ENCODE data around the gene CBR1. TPM values are rescaled to one million over a fixed set of nuclear protein-coding genes. Genes with fewer than 3 reads are reported as not detected.

Gene CBR1
- total and polyA plus RNA-seq, 2 donors (not counting 3 experiments of a cell fraction or from before 2014, with no cell fraction given): 41.3 to 124 TPM

DNA sequence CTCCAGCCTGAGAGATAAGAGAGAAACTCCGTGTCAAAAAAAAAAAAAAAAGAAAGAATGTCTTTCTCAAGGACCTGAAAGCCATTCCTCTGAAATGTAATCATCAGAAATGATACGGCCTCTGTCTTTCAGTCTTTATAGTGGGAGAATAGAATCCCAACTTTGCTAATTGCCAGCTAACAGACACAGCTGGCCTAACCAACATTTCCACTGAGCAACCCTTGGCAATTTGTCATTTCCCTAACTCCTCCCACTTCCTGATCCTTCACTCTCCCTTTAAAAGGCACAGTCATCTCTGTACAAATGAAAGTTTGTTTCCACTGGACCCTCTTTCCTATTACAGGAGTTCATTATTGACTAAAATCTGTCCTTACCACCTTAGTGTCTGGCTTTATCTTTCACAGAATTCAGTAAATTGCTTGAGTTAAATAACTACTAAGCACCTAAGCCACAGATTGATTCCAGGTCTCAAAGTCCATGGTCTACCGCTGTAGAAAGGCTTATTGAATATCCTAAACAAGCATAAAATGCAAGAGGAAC is 4.3 kb upstream of the CBR1 start:
- no peaks in the 10 kb centered on the region for H3K27me3 ChIP-seq (ENCODE audit: control insufficient read depth in 2 of 2, insufficient read depth in 2 of 2, low read length in 2 of 2)
- DNase-seq (ENCODE audit: low read depth, low spot score) (peak; percentile 78), FAIRE-seq (peak; percentile 48)
- dilution Hi-C loops (cut with MboI; ENCODE audit: extremely low pct_ligation_motif_present, low sequenced_read_pairs): no loop called here
- no peak overlapping the region for H3K9ac ChIP-seq (replicated peaks; ENCODE audit: extremely low read depth, insufficient read depth, low read length)
- peaks cover 16% of the 10 kb centered on the region for H3K4me1 ChIP-seq (ENCODE audit: control insufficient read depth, extremely low read depth, insufficient read depth, low read length)
- H2AFZ ChIP-seq (ENCODE audit: low read depth, low read length): peak overlapping the region; percentile 54
- peaks cover 3% of the 10 kb centered on the region for H3K9me3 ChIP-seq (replicated peaks; ENCODE audit: control insufficient read depth, insufficient read depth, low read length)
- H3K9me1 ChIP-seq (replicated peaks; ENCODE audit: control insufficient read depth, extremely low read depth, insufficient read depth, low read length): no peaks in the 10 kb centered on the region
- ChIA-PET POLR2A (no interaction called here), CTCF (interaction anchor here (1.0 to 1.2 kb wide), 2 partner anchors 18 to 39 kb away, joined by 3 to 4 read pairs; no protein-coding TSS in a partner anchor)
- peak overlapping the region; percentile 44 for H3K27ac ChIP-seq (ENCODE audit: insufficient read depth, low read depth, low read length)
- no peaks in the 10 kb centered on the region for H4K20me1 ChIP-seq (replicated peaks; ENCODE audit: control insufficient read depth, extremely low read depth, insufficient read depth, low read length)
- no peaks in the 10 kb centered on the region for H3K36me3 ChIP-seq (ENCODE audit: control insufficient read depth in 2 of 2, extremely low read depth in 1 of 2, insufficient read depth in 2 of 2, low read length in 2 of 2)
- TF ChIP-seq POLR2A (IDR thresholded peaks at IDR 0.05; ENCODE audit: low read depth, low read length) (peak; percentile 23), FOS (IDR thresholded peaks at IDR 0.05; ENCODE audit: borderline replicate concordance, insufficient read depth, low read length) (peak; percentile 50), POLR2AphosphoS5 (IDR thresholded peaks at IDR 0.05; ENCODE audit: insufficient read depth, low read depth, low read length) (peak; percentile 23), JUN (IDR thresholded peaks at IDR 0.05; ENCODE audit: borderline replicate concordance, insufficient read depth, insufficient read length, low read depth) (peak; percentile 18), MYC (IDR thresholded peaks at IDR 0.05; ENCODE audit: low read depth, low read length) (no peak)
- TF ChIP-seq, protein P1, sequence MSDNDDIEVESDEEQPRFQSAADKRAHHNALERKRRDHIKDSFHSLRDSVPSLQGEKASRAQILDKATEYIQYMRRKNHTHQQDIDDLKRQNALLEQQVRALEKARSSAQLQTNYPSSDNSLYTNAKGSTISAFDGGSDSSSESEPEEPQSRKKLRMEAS (IDR thresholded peaks at IDR 0.05; ENCODE audit: insufficient read depth, insufficient read length): no peak
- TF ChIP-seq, protein P2, sequence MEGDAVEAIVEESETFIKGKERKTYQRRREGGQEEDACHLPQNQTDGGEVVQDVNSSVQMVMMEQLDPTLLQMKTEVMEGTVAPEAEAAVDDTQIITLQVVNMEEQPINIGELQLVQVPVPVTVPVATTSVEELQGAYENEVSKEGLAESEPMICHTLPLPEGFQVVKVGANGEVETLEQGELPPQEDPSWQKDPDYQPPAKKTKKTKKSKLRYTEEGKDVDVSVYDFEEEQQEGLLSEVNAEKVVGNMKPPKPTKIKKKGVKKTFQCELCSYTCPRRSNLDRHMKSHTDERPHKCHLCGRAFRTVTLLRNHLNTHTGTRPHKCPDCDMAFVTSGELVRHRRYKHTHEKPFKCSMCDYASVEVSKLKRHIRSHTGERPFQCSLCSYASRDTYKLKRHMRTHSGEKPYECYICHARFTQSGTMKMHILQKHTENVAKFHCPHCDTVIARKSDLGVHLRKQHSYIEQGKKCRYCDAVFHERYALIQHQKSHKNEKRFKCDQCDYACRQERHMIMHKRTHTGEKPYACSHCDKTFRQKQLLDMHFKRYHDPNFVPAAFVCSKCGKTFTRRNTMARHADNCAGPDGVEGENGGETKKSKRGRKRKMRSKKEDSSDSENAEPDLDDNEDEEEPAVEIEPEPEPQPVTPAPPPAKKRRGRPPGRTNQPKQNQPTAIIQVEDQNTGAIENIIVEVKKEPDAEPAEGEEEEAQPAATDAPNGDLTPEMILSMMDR (IDR thresholded peaks at IDR 0.05; ENCODE audit: extremely low read depth in 1 of 2, insufficient read depth in 1 of 2, low read depth in 1 of 2, low read length in 2 of 2): no peak
- no TSS peak for BruUV-seq (replicated peaks)
- H3K79me2 ChIP-seq (ENCODE audit: control insufficient read depth, insufficient read depth, low read length): no peaks in the 10 kb centered on the region
- H3K4me3 ChIP-seq (replicated peaks in 1 of 3; ENCODE audit: insufficient read depth in 1 of 3, low read depth in 1 of 3, low read length in 3 of 3): no peak overlapping the region
- intact Hi-C loops (cut with micrococcal nuclease): no loop called here
- H3K4me2 ChIP-seq (ENCODE audit: insufficient read depth, low read length): peak overlapping the region; percentile 54

Data from endothelial cell of umbilical vein (primary cell).